H9 (cell line): ENCODE data around the gene RNF215. TPM values are rescaled to one million over a fixed set of nuclear protein-coding genes. Genes with fewer than 3 reads are reported as not detected.

Experiments
- DNase-seq: peaks from one replicate; pipeline ENCODE4 v3.0.0-alpha.2; 2017
- H2AFZ ChIP-seq: one replicate; pipeline ENCODE4 v1.6.1; 2013; ENCODE audit warnings: mild to moderate bottlenecking, low read length, control low read depth, moderate library complexity
- H2AK5ac ChIP-seq: 2 replicates; pipeline ENCODE4 v1.6.1; 2013; ENCODE audit warnings: low read length, control low read depth, mixed read lengths; ENCODE audit not compliant: insufficient read length
- H2BK120ac ChIP-seq: one replicate; pipeline ENCODE4 v1.6.1; 2013; ENCODE audit warnings: low read depth, mild to moderate bottlenecking, low read length, control low read depth, inconsistent platforms; ENCODE audit not compliant: poor library complexity, severe bottlenecking
- H2BK12ac ChIP-seq: 2 replicates; pipeline ENCODE4 v1.6.1; 2013; ENCODE audit warnings: low read length, control low read depth, mixed read lengths, low read depth; ENCODE audit not compliant: insufficient read length
- H2BK15ac ChIP-seq: 2 replicates; pipeline ENCODE4 v1.6.1; 2013; ENCODE audit warnings: low read depth, low read length, control low read depth
- H2BK20ac ChIP-seq: one replicate; pipeline ENCODE4 v1.6.1; 2013; ENCODE audit warnings: low read depth, mild to moderate bottlenecking, low read length, control low read depth, inconsistent platforms; ENCODE audit not compliant: poor library complexity, severe bottlenecking
- H2BK5ac ChIP-seq: 2 replicates; pipeline ENCODE4 v1.6.1; 2013; ENCODE audit warnings: low read length, control low read depth, mixed read lengths; ENCODE audit not compliant: insufficient read length
- H3K14ac ChIP-seq: 2 replicates; pipeline ENCODE4 v1.6.1; 2013; ENCODE audit warnings: low read length, control low read depth; ENCODE audit not compliant: insufficient read depth
- H3K18ac ChIP-seq: 2 replicates; pipeline ENCODE4 v1.6.1; 2013; ENCODE audit warnings: low read depth, mild to moderate bottlenecking, mixed read lengths, low read length, control low read depth; ENCODE audit not compliant: insufficient read length
- H3K23ac ChIP-seq: 2 replicates; pipeline ENCODE4 v1.6.1; 2013; ENCODE audit warnings: low read length, control low read depth, mixed read lengths, low read depth; ENCODE audit not compliant: insufficient read length
- H3K23me2 ChIP-seq: 2 replicates; pipeline ENCODE4 v1.6.1; 2013; ENCODE audit warnings: low read depth, mild to moderate bottlenecking, mixed read lengths, low read length, control low read depth; ENCODE audit not compliant: insufficient read length, poor library complexity, severe bottlenecking
- H3K27ac ChIP-seq: 2 replicates; pipeline ENCODE4 v1.5.1; 2013; ENCODE audit warnings: low read length, control low read depth, mixed read lengths, low read depth; ENCODE audit not compliant: insufficient read length
- H3K27me3 ChIP-seq: 2 replicates; pipeline ENCODE4 v1.6.1; 2013; ENCODE audit warnings: low read length, control low read depth, inconsistent platforms; ENCODE audit not compliant: insufficient read depth
- H3K4ac ChIP-seq: 2 replicates; pipeline ENCODE4 v1.6.1; 2013; ENCODE audit warnings: low read depth, mild to moderate bottlenecking, control low read depth, inconsistent platforms, low read length, moderate library complexity
- H3K4me1 ChIP-seq: 2 replicates; pipeline ENCODE4 v1.6.1; 2013; ENCODE audit warnings: low read length, control low read depth, inconsistent platforms; ENCODE audit not compliant: insufficient read depth
- H3K4me2 ChIP-seq: 2 replicates; pipeline ENCODE4 v1.6.1; 2013; ENCODE audit warnings: low read length, control low read depth, mixed read lengths; ENCODE audit not compliant: insufficient read length, insufficient read depth
- H3K56ac ChIP-seq: 2 replicates; pipeline ENCODE4 v1.6.1; 2013; ENCODE audit warnings: low read depth, mild to moderate bottlenecking, mixed read lengths, low read length, control low read depth; ENCODE audit not compliant: insufficient read length
- H3K79me1 ChIP-seq: 2 replicates; pipeline ENCODE4 v1.6.1; 2013; ENCODE audit warnings: low read depth, mild to moderate bottlenecking, moderate library complexity, low read length, control low read depth, inconsistent platforms; ENCODE audit not compliant: insufficient read depth, poor library complexity, severe bottlenecking
- H3K79me2 ChIP-seq: 2 replicates; pipeline ENCODE4 v1.6.1; 2013; ENCODE audit warnings: low read length, control low read depth, inconsistent platforms; ENCODE audit not compliant: insufficient read depth
- H3K9ac ChIP-seq: 2 replicates; pipeline ENCODE4 v1.6.1; 2013; ENCODE audit warnings: low read length, control low read depth, mixed read lengths; ENCODE audit not compliant: insufficient read length; ENCODE audit errors: extremely low read depth
- H3K9me3 ChIP-seq: one replicate; pipeline ENCODE4 v1.6.1; 2013; ENCODE audit warnings: low read depth, low read length, inconsistent platforms; ENCODE audit not compliant: control insufficient read depth
- H3T11ph ChIP-seq: one replicate; pipeline ENCODE4 v1.6.1; 2013; ENCODE audit warnings: mild to moderate bottlenecking, low read length, control low read depth, inconsistent platforms
- H4K20me1 ChIP-seq: one replicate; pipeline ENCODE4 v1.6.1; 2013; ENCODE audit not compliant: control insufficient read depth, insufficient read length, insufficient read depth
- H4K5ac ChIP-seq: 2 replicates; pipeline ENCODE4 v1.6.1; 2013; ENCODE audit warnings: low read depth, mild to moderate bottlenecking, mixed read lengths, low read length, control low read depth; ENCODE audit not compliant: insufficient read length
- H4K8ac ChIP-seq: replicated peaks from 2 replicates; pipeline ENCODE4 v1.6.1; 2013; ENCODE audit warnings: low read length, control low read depth, mixed read lengths, low read depth; ENCODE audit not compliant: insufficient read length
- H4K91ac ChIP-seq: 2 replicates; pipeline ENCODE4 v1.6.1; 2013; ENCODE audit warnings: low read depth, mild to moderate bottlenecking, moderate library complexity, mixed read lengths, low read length, control low read depth; ENCODE audit not compliant: insufficient read length
- H3K27ac Mint-ChIP-seq, 3 experiments: 2 replicates in 2 of 3; 3 replicates in 1 of 3; pipeline ENCODE4 v1.8.0; 2020 to 2021; ENCODE audit warnings: mixed read lengths in 3 of 3, mild to moderate bottlenecking in 1 of 3, moderate library complexity in 1 of 3
- H3K27me3 Mint-ChIP-seq: 2 replicates; pipeline ENCODE4 v1.8.0; 2021; ENCODE audit warnings: low read depth, mild to moderate bottlenecking, moderate library complexity, mixed read lengths
- H3K36me3 Mint-ChIP-seq, 3 experiments: 2 replicates in 2 of 3; 3 replicates in 1 of 3; pipeline ENCODE4 v1.8.0; 2020 to 2021; ENCODE audit warnings: low read depth in 3 of 3, mixed read lengths in 3 of 3; ENCODE audit not compliant: insufficient read depth in 1 of 3
- H3K4me1 Mint-ChIP-seq, 2 experiments: 2 replicates each; pipeline ENCODE4 v1.8.0; 2020; ENCODE audit warnings: mixed read lengths in 2 of 2
- H3K4me3 Mint-ChIP-seq, 2 experiments: 2 replicates in 1 of 2; 3 replicates in 1 of 2; pipeline ENCODE4 v1.8.0; 2020 to 2021; ENCODE audit warnings: mild to moderate bottlenecking in 2 of 2, mixed read lengths in 2 of 2, moderate library complexity in 1 of 2
- H3K9me3 Mint-ChIP-seq, 2 experiments: 2 replicates in 1 of 2; 3 replicates in 1 of 2; pipeline ENCODE4 v1.8.0; 2020; ENCODE audit warnings: mild to moderate bottlenecking in 2 of 2, mixed read lengths in 2 of 2, moderate library complexity in 1 of 2
- CTCF ChIP-seq: fragments of 200-600 bp; sonication (generic); conservative IDR thresholded peaks from 3 replicates; pipeline ENCODE4 v1.8.0; 2021; ENCODE audit warnings: antibody characterized with exemption, mild to moderate bottlenecking
- WGBS: extraction: QIAGEN DNeasy Blood & Tissue Kit; methylation state at CpG from one replicate; pipeline ENCODE4 v1.1.7; 2013; ENCODE audit warnings: missing lambda C conversion rate, low lambda C conversion rate, mixed read lengths; ENCODE audit not compliant: insufficient read length; ENCODE audit errors: extremely low coverage; 5-methylcytosine and 5-hydroxymethylcytosine counted together
- total RNA-seq: library from RNA; stranded (reverse); gene quantifications from 2 replicates; pipeline ENCODE4 v1.2.1, GENCODE V29; 2021

The RNF215 gene
- total RNA-seq, 1 experiment from 2014 or later: 24.5 TPM

GRCh38 chr22:30435674-30436126, 48.5 kb upstream of the RNF215 start:
- no peaks in the 10 kb centered on the region for H3K79me2 ChIP-seq
- no peak overlapping the region for H3K56ac ChIP-seq
- H3K9me3 ChIP-seq: no peaks in the 10 kb centered on the region
- H2BK20ac ChIP-seq: no peak overlapping the region
- H3K4ac ChIP-seq: no peak overlapping the region
- no peak overlapping the region for H2BK120ac ChIP-seq
- Mint-ChIP-seq H3K27ac (no peak overlapping the region), H3K4me3 (no peak overlapping the region), H3K27me3 (peaks cover 6% of the 10 kb centered on the region), H3K4me1 (peaks cover 6 to 12% of the 10 kb centered on the region in 2 experiments; a peak in 3 of 4 replicates), H3K36me3 (peaks cover 0 to 3% (median 0%) of the 10 kb centered on the region in 3 experiments; a peak in 1 of 7 replicates), H3K9me3 (no peaks in the 10 kb centered on the region; a peak in 1 of 5 replicates)
- H3K27me3 ChIP-seq: no peaks in the 10 kb centered on the region
- DNase-seq: no peak
- H3K14ac ChIP-seq: no peak overlapping the region
- no peaks in the 10 kb centered on the region for H4K20me1 ChIP-seq
- no peak overlapping the region for H3K9ac ChIP-seq
- H3K23ac ChIP-seq: no peak overlapping the region
- no peak overlapping the region for H2BK5ac ChIP-seq
- no peak overlapping the region for H3K18ac ChIP-seq
- H4K8ac ChIP-seq: no peak overlapping the region
- TF ChIP-seq CTCF: peak; percentile 15; the same call in 1 of the 3 replicates
- H3K79me1 ChIP-seq: no peaks in the 10 kb centered on the region
- no peak overlapping the region for H2BK12ac ChIP-seq
- no peak overlapping the region for H2AFZ ChIP-seq
- no peaks in the 10 kb centered on the region for H3K4me1 ChIP-seq
- no peak overlapping the region for H4K5ac ChIP-seq
- WGBS: no CpG with 5 or more reads among the region's 6 CpGs
- H4K91ac ChIP-seq: no peak overlapping the region
- no peak overlapping the region for H2AK5ac ChIP-seq
- no peaks in the 10 kb centered on the region for H3K23me2 ChIP-seq
- no peak overlapping the region for H2BK15ac ChIP-seq
- no peak overlapping the region for H3K4me2 ChIP-seq
- no peak overlapping the region for H3K27ac ChIP-seq
- H3T11ph ChIP-seq: no peak overlapping the region
